Neural progenitor cell (in vitro differentiated cells): ENCODE results near the gene STKLD1.

ENCODE experiments used
- CTCF ChIP-seq: fragments of 200-600 bp; sonication (generic); IDR thresholded peaks from 2 replicates; pipeline ENCODE4 v1.5.1; 2017; ENCODE audit warnings: antibody characterized with exemption, mild to moderate bottlenecking
- EZH2 ChIP-seq: fragments of 200-600 bp; sonication (generic); IDR thresholded peaks from 2 replicates; pipeline ENCODE4 v1.6.1; 2017; ENCODE audit warnings: antibody characterized with exemption, mild to moderate bottlenecking, moderate library complexity
- EZH2phosphoT487 ChIP-seq: fragments of 200-600 bp; sonication (generic); IDR thresholded peaks from 2 replicates; pipeline ENCODE4 v1.6.1; 2017; ENCODE audit warnings: antibody characterized with exemption

- TF ChIP-seq EZH2 (no peak), CTCF (no peak), EZH2phosphoT487 (no peak)
Observed at GRCh38 chr9:133339641-133340040, 36.5 kb upstream of the STKLD1 start.
